Measurements from ENCODE around the gene NUTF2.

NUTF2 gene

GRCh38 chr16:67869653-67870052, 22.9 kb downstream of the NUTF2 start:
- H3K4me1 Mint-ChIP-seq: peaks cover 22% of the 10 kb centered on the region
- H3K27ac Mint-ChIP-seq: no peak overlapping the region
- no peaks in the 10 kb centered on the region for H3K27me3 Mint-ChIP-seq
- no peak for ATAC-seq
- no peak overlapping the region for H3K4me3 Mint-ChIP-seq
- no peaks in the 10 kb centered on the region for H3K9me3 Mint-ChIP-seq
- DNase-seq: no peak

GRCh38 chr16:67871256-67871655, 24.5 kb downstream of the NUTF2 start:
- H3K27ac Mint-ChIP-seq: peak overlapping the region in 1 of 2 donors; percentile 61
- H3K9me3 Mint-ChIP-seq: no peaks in the 10 kb centered on the region
- no peaks in the 10 kb centered on the region for H3K27me3 Mint-ChIP-seq
- no peak for ATAC-seq
- H3K4me1 Mint-ChIP-seq: peaks cover 35% of the 10 kb centered on the region
- H3K4me3 Mint-ChIP-seq: no peak overlapping the region
- no peak for DNase-seq

- Mint-ChIP-seq H3K9me3 (no peaks in the 10 kb centered on the region), H3K27ac (peak overlapping the region; percentile 54 to 96), H3K4me1 (peaks cover 36% of the 10 kb centered on the region), H3K4me3 (peak overlapping the region; percentile 76 to 94), H3K27me3 (no peaks in the 10 kb centered on the region)
- DNase-seq (no peak), ATAC-seq (no peak)
Observed at GRCh38 chr16:67872131-67872630, 25.4 kb downstream of the NUTF2 start.

- peak within 1 kb of the TSS; percentile 96 for H3K27ac Mint-ChIP-seq
- H3K4me3 Mint-ChIP-seq: peak within 1 kb of the TSS; percentile 76 to 94
- H3K9me3 Mint-ChIP-seq: no peaks in the 10 kb centered on the region
- peak; percentile 98 for ATAC-seq
- H3K27me3 Mint-ChIP-seq: no peaks in the 10 kb centered on the region
- DNase-seq: peak; percentile 88 to 92
- peaks cover 36% of the 10 kb centered on the region for H3K4me1 Mint-ChIP-seq
Observed at GRCh38 chr16:67872631-67873434, 26.1 kb downstream of the NUTF2 start, which contains the start of gene EDC4. Gene EDC4, plus strand, starts transcription at chr16:67873052. Its CDS starts 210 bp downstream, at chr16:67873262.

- DNase-seq (no peak), ATAC-seq (peak; percentile 26)
- H3K27ac Mint-ChIP-seq: peak overlapping the region; percentile 96
- H3K4me3 Mint-ChIP-seq: peak overlapping the region; percentile 76 to 94
- H3K27me3 Mint-ChIP-seq: no peaks in the 10 kb centered on the region
- no peaks in the 10 kb centered on the region for H3K9me3 Mint-ChIP-seq
- H3K4me1 Mint-ChIP-seq: peaks cover 36% of the 10 kb centered on the region
Observed at GRCh38 chr16:67873435-67874370, 27.0 kb downstream of the NUTF2 start.

- H3K27me3 Mint-ChIP-seq: no peaks in the 10 kb centered on the region
- H3K27ac Mint-ChIP-seq: peak overlapping the region; percentile 75 to 96
- ATAC-seq (no peak), DNase-seq (no peak)
- H3K4me3 Mint-ChIP-seq: peak overlapping the region; percentile 76 to 94
- peaks cover 36% of the 10 kb centered on the region for H3K4me1 Mint-ChIP-seq
- no peaks in the 10 kb centered on the region for H3K9me3 Mint-ChIP-seq
Observed at GRCh38 chr16:67874372-67874771, 27.6 kb downstream of the NUTF2 start.

GRCh38 chr16:67877064-67877463, 30.3 kb downstream of the NUTF2 start:
- H3K27ac Mint-ChIP-seq: peak overlapping the region in 1 of 2 donors; percentile 20
- H3K27me3 Mint-ChIP-seq: no peaks in the 10 kb centered on the region
- no peak for DNase-seq
- H3K4me3 Mint-ChIP-seq: no peak overlapping the region
- H3K9me3 Mint-ChIP-seq: no peaks in the 10 kb centered on the region
- no peak for ATAC-seq
- peaks cover 36% of the 10 kb centered on the region for H3K4me1 Mint-ChIP-seq

GRCh38 chr16:67878232-67878631, 31.5 kb downstream of the NUTF2 start:
- H3K9me3 Mint-ChIP-seq: no peaks in the 10 kb centered on the region
- peaks cover 28% of the 10 kb centered on the region for H3K4me1 Mint-ChIP-seq
- no peaks in the 10 kb centered on the region for H3K27me3 Mint-ChIP-seq
- DNase-seq (no peak), ATAC-seq (no peak)
- H3K4me3 Mint-ChIP-seq: no peak overlapping the region
- no peak overlapping the region for H3K27ac Mint-ChIP-seq

GRCh38 chr16:67878846-67879245, 32.1 kb downstream of the NUTF2 start:
- Mint-ChIP-seq H3K27me3 (no peaks in the 10 kb centered on the region), H3K4me3 (no peak overlapping the region), H3K9me3 (no peaks in the 10 kb centered on the region), H3K4me1 (peaks cover 25% of the 10 kb centered on the region), H3K27ac (peak overlapping the region; percentile 32 to 48)
- DNase-seq (no peak), ATAC-seq (no peak)

- H3K27ac Mint-ChIP-seq: peak overlapping the region in 1 of 2 donors; percentile 48
- H3K9me3 Mint-ChIP-seq: no peaks in the 10 kb centered on the region
- DNase-seq: no peak
- no peak overlapping the region for H3K4me3 Mint-ChIP-seq
- H3K27me3 Mint-ChIP-seq: no peaks in the 10 kb centered on the region
- H3K4me1 Mint-ChIP-seq: peaks cover 19% of the 10 kb centered on the region
- no peak for ATAC-seq
Observed at GRCh38 chr16:67879462-67879861, 32.7 kb downstream of the NUTF2 start.

- peak overlapping the region in 1 of 2 donors; percentile 61 for H3K27ac Mint-ChIP-seq
- H3K27me3 Mint-ChIP-seq: no peaks in the 10 kb centered on the region
- no peak overlapping the region for H3K4me3 Mint-ChIP-seq
- H3K9me3 Mint-ChIP-seq: no peaks in the 10 kb centered on the region
- ATAC-seq (no peak), DNase-seq (no peak)
- H3K4me1 Mint-ChIP-seq: peaks cover 15% of the 10 kb centered on the region
Observed at GRCh38 chr16:67879936-67880335, 33.2 kb downstream of the NUTF2 start.

- no peaks in the 10 kb centered on the region for H3K9me3 Mint-ChIP-seq
- H3K27ac Mint-ChIP-seq: peak overlapping the region in 1 of 2 donors; percentile 61
- ATAC-seq (no peak), DNase-seq (no peak)
- H3K27me3 Mint-ChIP-seq: no peaks in the 10 kb centered on the region
- H3K4me1 Mint-ChIP-seq: peaks cover 8% of the 10 kb centered on the region
- H3K4me3 Mint-ChIP-seq: no peak overlapping the region
Observed at GRCh38 chr16:67880584-67880983, 33.9 kb downstream of the NUTF2 start.

GRCh38 chr16:67881621-67882161, 35.0 kb downstream of the NUTF2 start:
- Mint-ChIP-seq H3K9me3 (no peaks in the 10 kb centered on the region), H3K27ac (no peak overlapping the region), H3K27me3 (no peaks in the 10 kb centered on the region), H3K4me3 (no peak overlapping the region), H3K4me1 (no peaks in the 10 kb centered on the region)
- DNase-seq (no peak), ATAC-seq (no peak)

- DNase-seq (no peak), ATAC-seq (no peak)
- Mint-ChIP-seq H3K9me3 (no peaks in the 10 kb centered on the region), H3K27ac (no peak overlapping the region), H3K27me3 (no peaks in the 10 kb centered on the region), H3K4me3 (no peak overlapping the region), H3K4me1 (no peaks in the 10 kb centered on the region)
Observed at GRCh38 chr16:67882374-67883145, 35.8 kb downstream of the NUTF2 start.
